ENCODE measurements around the gene TMEM63B.

GRCh38 chr6:44178424-44179071, 51.2 kb downstream of the TMEM63B start:
- TF ChIP-seq POLR2AphosphoS5 (IDR thresholded peaks at IDR 0.05; ENCODE audit: low read depth, low read length) (no peak), TAF1 (IDR thresholded peaks at IDR 0.05; ENCODE audit: borderline replicate concordance, insufficient read depth, low read length) (no peak)
